Prostate gland (tissue), 2 donors: ENCODE results near the gene TSHZ1.

Experiments
- CTCF ChIP-seq, 4 experiments: fragments of 200-600 bp in 2 of 4; fragments of 450-650 bp in 2 of 4; sonication (generic) in 2 of 4; IDR thresholded peaks; 1 replicate in 3 of 4; 2 replicates in 1 of 4; pipeline ENCODE4 v1.5.1; 2016 to 2019; ENCODE audit warnings: antibody characterized with exemption in 4 of 4, mild to moderate bottlenecking in 2 of 4, moderate library complexity in 2 of 4
- POLR2A ChIP-seq: fragments of 450-650 bp; IDR thresholded peaks from one replicate; pipeline ENCODE4 v1.6.1; 2016; ENCODE audit warnings: antibody characterized with exemption, mild to moderate bottlenecking
- POLR2AphosphoS5 ChIP-seq: sonication (generic); formaldehyde crosslinking; IDR thresholded peaks from one replicate; pipeline ENCODE4 v1.6.1; 2017; ENCODE audit warnings: antibody characterized with exemption

GRCh38 chr18:75170916-75171315, 39.7 kb upstream of the TSHZ1 start:
- no peak for TF ChIP-seq CTCF (IDR thresholded peaks at IDR 0.05)
- TF ChIP-seq POLR2A, result no peak
- no peak for TF ChIP-seq POLR2AphosphoS5
